A549 (cell line): ENCODE data around the gene ZMYM5.

Source experiments
- BHLHE40 ChIP-seq: IDR thresholded peaks from 2 replicates; pipeline ENCODE4 v1.6.1; 2012; ENCODE audit warnings: low read depth, low read length, inconsistent platforms
- CBX8 ChIP-seq: fragments of 200-600 bp; sonication (generic); IDR thresholded peaks from 2 replicates; pipeline ENCODE4 v1.6.1; 2016
- CTCF ChIP-seq: fragments of >200 bp; sonication (Bioruptor Twin); formaldehyde crosslinking; IDR thresholded peaks from 3 replicates; pipeline ENCODE4 v1.5.1; 2016
- EHMT2 ChIP-seq: fragments of 200-600 bp; sonication (generic); IDR thresholded peaks from 2 replicates; pipeline ENCODE4 v1.6.1; 2016; ENCODE audit warnings: antibody characterized with exemption, low read depth, mild to moderate bottlenecking, moderate library complexity
- EP300 ChIP-seq, 2 experiments: fragments of >200 bp; sonication (Bioruptor Twin); formaldehyde crosslinking; IDR thresholded peaks; 2 replicates in 1 of 2; 3 replicates in 1 of 2; pipeline ENCODE4 v1.6.1; 2016 to 2017
- KDM5A ChIP-seq: fragments of 200-600 bp; sonication (generic); IDR thresholded peaks from 2 replicates; pipeline ENCODE4 v1.6.1; 2016; ENCODE audit warnings: antibody characterized with exemption, mild to moderate bottlenecking
- MYC ChIP-seq: IDR thresholded peaks from 2 replicates; pipeline ENCODE4 v1.6.1; 2012; ENCODE audit warnings: mild to moderate bottlenecking, inconsistent platforms, low read length, improper control_type of control experiment, borderline replicate concordance
- NPAS2 ChIP-seq: fragments of 250-450 bp; sonication (Bioruptor Pico); IDR thresholded peaks from 2 replicates; pipeline ENCODE4 v1.8.0; 2022; ENCODE audit warnings: mild to moderate bottlenecking, moderate library complexity, borderline replicate concordance
- POLR2A ChIP-seq: IDR thresholded peaks from 2 replicates; pipeline ENCODE4 v1.6.1; 2012; ENCODE audit warnings: mild to moderate bottlenecking, low read length
- RAD21 ChIP-seq, 2 experiments: fragments of >200 bp in 1 of 2; sonication (Bioruptor Twin) in 1 of 2; formaldehyde crosslinking in 1 of 2; IDR thresholded peaks in 1 of 2; conservative IDR thresholded peaks in 1 of 2; 2 replicates in 1 of 2; 3 replicates in 1 of 2; pipeline ENCODE4 v1.6.1; 2012 to 2018; ENCODE audit warnings: inconsistent platforms in 1 of 2
- RARB ChIP-seq: fragments of 250-450 bp; sonication (Bioruptor Pico); IDR thresholded peaks from 2 replicates; pipeline ENCODE4 v1.8.0; 2021; ENCODE audit warnings: mild to moderate bottlenecking, moderate library complexity
- SMC3 ChIP-seq: fragments of >200 bp; sonication (Bioruptor Twin); formaldehyde crosslinking; IDR thresholded peaks from 3 replicates; pipeline ENCODE4 v1.6.1; 2018; ENCODE audit warnings: inconsistent platforms
- TF ChIP-seq, protein P1 (sequence below): IDR thresholded peaks from 2 replicates; pipeline ENCODE4 v1.6.1; 2012

DNA sequence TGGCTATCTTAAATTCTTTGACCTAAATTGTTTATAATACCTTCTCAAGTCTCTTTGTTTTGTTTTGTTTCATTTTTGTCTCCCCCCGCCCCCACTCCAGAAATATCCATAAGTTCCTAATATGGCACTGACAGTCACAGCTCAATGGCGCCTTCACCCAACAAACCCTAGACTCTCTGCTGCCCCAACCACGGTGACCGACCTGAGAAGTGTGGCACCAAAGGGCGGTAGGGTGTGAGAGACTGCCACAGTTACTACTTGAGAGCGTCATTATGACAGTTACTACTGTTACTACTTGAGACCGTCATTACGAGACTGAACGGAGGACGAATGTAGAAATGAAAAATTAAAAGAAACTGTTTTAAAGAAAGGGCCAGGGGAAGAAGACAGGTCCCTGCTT is 46.3 kb downstream of the ZMYM5 start:
- no peak for TF ChIP-seq CBX8
- TF ChIP-seq MYC: no peak
- no peak for TF ChIP-seq CTCF
- TF ChIP-seq KDM5A: no peak
- TF ChIP-seq NPAS2 (CRISPR knock-in tag): no peak
- no peak for TF ChIP-seq EHMT2
- TF ChIP-seq SMC3: no peak
- TF ChIP-seq EP300 (IDR thresholded peaks at IDR 0.05): no peak
- TF ChIP-seq, protein P1, sequence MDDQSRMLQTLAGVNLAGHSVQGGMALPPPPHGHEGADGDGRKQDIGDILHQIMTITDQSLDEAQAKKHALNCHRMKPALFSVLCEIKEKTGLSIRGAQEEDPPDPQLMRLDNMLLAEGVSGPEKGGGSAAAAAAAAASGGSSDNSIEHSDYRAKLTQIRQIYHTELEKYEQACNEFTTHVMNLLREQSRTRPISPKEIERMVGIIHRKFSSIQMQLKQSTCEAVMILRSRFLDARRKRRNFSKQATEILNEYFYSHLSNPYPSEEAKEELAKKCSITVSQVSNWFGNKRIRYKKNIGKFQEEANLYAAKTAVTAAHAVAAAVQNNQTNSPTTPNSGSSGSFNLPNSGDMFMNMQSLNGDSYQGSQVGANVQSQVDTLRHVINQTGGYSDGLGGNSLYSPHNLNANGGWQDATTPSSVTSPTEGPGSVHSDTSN: no peak
- TF ChIP-seq BHLHE40: no peak
- no peak for TF ChIP-seq RAD21 (conservative IDR thresholded peaks at IDR 0.05 in 1 of 2, IDR thresholded peaks at IDR 0.05 in 1 of 2)
- no peak for TF ChIP-seq POLR2A
- no peak for TF ChIP-seq RARB (CRISPR knock-in tag)
